SK-N-MC (cell line): ENCODE results near the gene AGAP1.

ENCODE experiments used
- EZH2 ChIP-seq: fragments of 200-600 bp; sonication (generic); IDR thresholded peaks from one replicate; pipeline ENCODE4 v1.6.1; 2017; ENCODE audit warnings: antibody characterized with exemption
- POLR2AphosphoS5 ChIP-seq: IDR thresholded peaks from 2 replicates; pipeline ENCODE4 v1.6.1; 2012; ENCODE audit warnings: mild to moderate bottlenecking, low read depth, low read length, borderline replicate concordance

DNA sequence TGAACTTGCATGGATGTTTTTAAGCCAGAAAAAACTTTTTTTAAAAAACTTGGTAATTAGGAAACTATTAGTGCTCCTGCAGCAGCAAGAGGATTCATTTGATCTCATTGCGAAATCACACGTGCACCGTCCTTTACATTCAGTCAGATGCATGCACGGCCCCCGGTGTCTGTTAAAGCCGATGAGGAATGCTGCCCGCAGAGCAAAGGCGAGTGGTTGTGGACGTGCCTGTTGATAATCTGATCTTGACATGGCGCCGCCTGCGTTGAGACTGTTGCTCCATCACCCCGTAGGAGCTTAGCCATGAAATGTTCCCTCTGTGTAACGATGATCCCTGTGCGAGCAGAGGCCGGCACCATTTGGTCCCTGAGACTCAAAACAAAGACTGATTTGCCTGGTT lies 374.4 kb downstream of the AGAP1 start:
- TF ChIP-seq POLR2AphosphoS5 = no peak
- no peak for TF ChIP-seq EZH2
